Adipocyte (in vitro differentiated cells): ENCODE data around the gene PTPN12.

Source experiments
- DNase-seq: peaks from one replicate; pipeline ENCODE4 v3.0.0-alpha.2; 2015; ENCODE audit warnings: low read depth
- H3K27me3 ChIP-seq: replicated peaks from 2 replicates; pipeline ENCODE4 v1.7.0; 2013; ENCODE audit warnings: mild to moderate bottlenecking, low read length, moderate library complexity; ENCODE audit not compliant: control insufficient read depth, insufficient read depth
- H3K36me3 ChIP-seq: 2 replicates; pipeline ENCODE4 v1.7.0; 2013; ENCODE audit warnings: low read length, mild to moderate bottlenecking, moderate library complexity; ENCODE audit not compliant: control insufficient read depth, insufficient read depth, severe bottlenecking
- H3K4me1 ChIP-seq: 2 replicates; pipeline ENCODE4 v1.7.0; 2013; ENCODE audit warnings: mild to moderate bottlenecking, low read length, moderate library complexity; ENCODE audit not compliant: control insufficient read depth, insufficient read depth
- H3K4me3 ChIP-seq: 2 replicates; pipeline ENCODE4 v1.7.0; 2013; ENCODE audit warnings: mild to moderate bottlenecking, low read length, moderate library complexity
- H3K9ac ChIP-seq: 2 replicates; pipeline ENCODE4 v1.7.0; 2013; ENCODE audit warnings: mild to moderate bottlenecking, low read length, moderate library complexity
- H3K9me3 ChIP-seq: 2 replicates; pipeline ENCODE4 v1.7.0; 2013; ENCODE audit warnings: mild to moderate bottlenecking, low read length, moderate library complexity; ENCODE audit not compliant: control insufficient read depth

PTPN12 gene

DNA sequence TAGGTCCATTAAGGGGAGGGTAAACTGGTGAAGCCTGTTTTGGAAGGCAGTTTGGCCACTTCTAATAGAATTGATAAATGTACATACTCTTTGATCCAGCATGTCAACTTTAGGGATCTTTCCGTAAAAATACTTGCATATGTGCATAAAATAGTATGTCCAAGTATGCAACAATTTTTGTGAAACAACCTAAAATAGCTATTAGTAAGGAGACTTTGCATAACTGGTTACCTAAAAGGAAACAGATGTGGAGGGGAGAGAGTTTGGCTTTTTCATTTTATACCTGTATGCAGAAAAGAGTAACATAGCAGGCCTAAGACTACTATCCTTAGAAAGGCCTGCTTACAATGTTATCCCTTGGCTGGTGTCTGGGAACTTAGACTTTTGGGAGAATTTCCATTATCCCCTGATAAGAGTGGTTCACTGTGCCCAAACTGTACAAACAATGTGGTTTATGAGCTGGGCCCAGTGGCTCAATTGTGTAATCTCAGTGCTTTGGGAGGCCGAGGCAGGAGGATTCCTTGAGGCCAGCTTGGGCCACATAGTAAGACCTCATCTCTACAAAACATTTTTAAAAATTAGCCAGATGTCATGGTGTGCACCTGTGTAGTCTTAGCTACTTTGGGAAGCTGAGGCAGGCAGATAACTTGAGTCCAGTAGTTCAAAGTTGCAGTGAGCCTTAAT lies 21.3 kb downstream of the PTPN12 start:
- no peaks in the 10 kb centered on the region for H3K27me3 ChIP-seq
- no peak overlapping the region for H3K4me3 ChIP-seq
- peaks cover 5% of the 10 kb centered on the region for H3K4me1 ChIP-seq
- H3K9ac ChIP-seq: no peak overlapping the region
- DNase-seq: no peak
- no peaks in the 10 kb centered on the region for H3K9me3 ChIP-seq
- H3K36me3 ChIP-seq: peaks cover 9% of the 10 kb centered on the region

GRCh38 chr7:77561352-77561751 lies 24.3 kb downstream of the PTPN12 start:
- H3K9me3 ChIP-seq: no peaks in the 10 kb centered on the region
- H3K36me3 ChIP-seq: peaks cover 6% of the 10 kb centered on the region
- H3K9ac ChIP-seq: no peak overlapping the region
- no peak overlapping the region for H3K4me3 ChIP-seq
- no peak for DNase-seq
- peaks cover 20% of the 10 kb centered on the region for H3K4me1 ChIP-seq
- no peaks in the 10 kb centered on the region for H3K27me3 ChIP-seq

GRCh38 chr7:77563275-77563674 lies 26.2 kb downstream of the PTPN12 start:
- Histone ChIP-seq H3K4me3 (no peak overlapping the region), H3K9ac (no peak overlapping the region), H3K4me1 (peaks cover 38% of the 10 kb centered on the region), H3K9me3 (no peaks in the 10 kb centered on the region), H3K36me3 (no peaks in the 10 kb centered on the region), H3K27me3 (no peaks in the 10 kb centered on the region)
- DNase-seq: no peak

GRCh38 chr7:77565917-77566316 lies 28.8 kb downstream of the PTPN12 start:
- H3K9ac ChIP-seq: no peak overlapping the region
- no peak overlapping the region for H3K4me3 ChIP-seq
- H3K4me1 ChIP-seq: peaks cover 52% of the 10 kb centered on the region
- peaks cover 3% of the 10 kb centered on the region for H3K36me3 ChIP-seq
- H3K9me3 ChIP-seq: no peaks in the 10 kb centered on the region
- no peaks in the 10 kb centered on the region for H3K27me3 ChIP-seq
- peak; percentile 76 for DNase-seq

GRCh38 chr7:77566421-77566820 lies 29.3 kb downstream of the PTPN12 start:
- no peaks in the 10 kb centered on the region for H3K9me3 ChIP-seq
- peaks cover 57% of the 10 kb centered on the region for H3K4me1 ChIP-seq
- peaks cover 7% of the 10 kb centered on the region for H3K36me3 ChIP-seq
- no peak overlapping the region for H3K4me3 ChIP-seq
- DNase-seq: no peak
- no peaks in the 10 kb centered on the region for H3K27me3 ChIP-seq
- H3K9ac ChIP-seq: no peak overlapping the region

DNA sequence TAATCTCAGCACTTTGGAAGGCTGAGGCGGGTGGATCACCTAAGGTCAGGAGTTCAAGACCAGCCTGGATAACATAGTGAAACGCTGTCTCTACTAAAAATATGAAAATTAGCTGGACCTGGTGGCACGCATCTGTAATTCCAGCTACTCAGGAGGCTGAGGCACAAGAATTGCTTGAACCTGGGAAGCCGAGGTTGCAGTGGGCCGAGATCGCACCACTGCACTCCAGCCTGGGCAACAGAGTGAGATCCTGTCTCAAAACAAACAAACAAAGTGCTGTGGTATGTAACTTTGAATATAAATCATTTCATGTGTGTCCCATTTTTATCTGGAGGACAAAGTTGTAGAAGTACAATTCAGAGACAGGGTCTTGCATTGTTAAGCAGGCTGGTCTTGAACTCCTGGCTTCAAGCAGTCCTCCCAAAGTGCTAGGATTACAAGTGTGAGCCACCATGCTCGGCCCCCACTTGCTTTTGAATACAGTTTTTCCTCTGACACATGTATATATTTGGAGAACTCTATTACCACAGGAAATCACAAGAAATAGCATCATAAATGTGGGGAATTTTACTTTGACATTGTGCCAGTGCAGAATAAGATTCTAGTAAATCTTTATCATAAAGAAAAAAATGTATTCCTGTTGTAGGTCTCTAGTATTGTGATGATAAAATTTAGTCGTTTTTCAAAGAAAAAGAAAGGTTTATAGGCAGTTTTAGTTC lies 32.6 kb downstream of the PTPN12 start:
- Histone ChIP-seq H3K36me3 (peaks cover 38% of the 10 kb centered on the region), H3K4me1 (peaks cover 53% of the 10 kb centered on the region), H3K4me3 (peak overlapping the region; percentile 57), H3K9me3 (no peaks in the 10 kb centered on the region), H3K27me3 (no peaks in the 10 kb centered on the region), H3K9ac (peak overlapping the region; percentile 33)
- no peak for DNase-seq

- DNase-seq: peak; percentile 70
- peaks cover 44% of the 10 kb centered on the region for H3K36me3 ChIP-seq
- H3K27me3 ChIP-seq: no peaks in the 10 kb centered on the region
- H3K4me3 ChIP-seq: peak overlapping the region; percentile 57
- H3K9ac ChIP-seq: peak overlapping the region; percentile 33
- peaks cover 50% of the 10 kb centered on the region for H3K4me1 ChIP-seq
- no peaks in the 10 kb centered on the region for H3K9me3 ChIP-seq
Measured at GRCh38 chr7:77570330-77571011, 33.4 kb downstream of the PTPN12 start.

- Histone ChIP-seq H3K4me3 (no peak overlapping the region), H3K9ac (no peak overlapping the region), H3K36me3 (peaks cover 58% of the 10 kb centered on the region), H3K4me1 (peaks cover 37% of the 10 kb centered on the region), H3K27me3 (no peaks in the 10 kb centered on the region), H3K9me3 (no peaks in the 10 kb centered on the region)
- no peak for DNase-seq
Measured at GRCh38 chr7:77571801-77572200, 34.7 kb downstream of the PTPN12 start.

GRCh38 chr7:77575187-77575586 lies 38.1 kb downstream of the PTPN12 start:
- Histone ChIP-seq H3K36me3 (peaks cover 73% of the 10 kb centered on the region), H3K9me3 (no peaks in the 10 kb centered on the region), H3K9ac (no peak overlapping the region), H3K4me1 (peaks cover 23% of the 10 kb centered on the region), H3K4me3 (no peak overlapping the region), H3K27me3 (no peaks in the 10 kb centered on the region)
- DNase-seq: no peak

DNA sequence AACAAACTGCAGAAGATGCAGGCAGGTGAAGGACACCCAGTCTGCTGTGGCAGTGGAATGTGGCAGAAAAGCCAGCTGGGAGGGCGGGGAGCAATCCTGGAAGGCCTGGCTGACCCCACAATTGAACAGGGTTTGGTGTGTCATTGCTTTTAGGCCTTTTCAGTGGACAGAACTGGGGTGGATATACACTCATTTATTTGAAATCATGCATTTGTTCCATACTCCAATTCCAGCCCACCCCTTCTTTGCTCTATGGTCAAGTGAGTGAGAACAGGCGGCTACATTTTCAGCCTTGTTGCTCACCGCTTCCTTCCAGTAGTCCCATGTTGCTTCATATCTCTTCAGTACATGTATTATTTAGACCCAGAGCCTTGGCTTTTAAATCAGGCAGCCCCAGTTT lies 39.8 kb downstream of the PTPN12 start:
- Histone ChIP-seq H3K27me3 (no peaks in the 10 kb centered on the region), H3K36me3 (peaks cover 73% of the 10 kb centered on the region), H3K9ac (no peak overlapping the region), H3K4me1 (peaks cover 7% of the 10 kb centered on the region), H3K4me3 (no peak overlapping the region), H3K9me3 (no peaks in the 10 kb centered on the region)
- no peak for DNase-seq

DNA sequence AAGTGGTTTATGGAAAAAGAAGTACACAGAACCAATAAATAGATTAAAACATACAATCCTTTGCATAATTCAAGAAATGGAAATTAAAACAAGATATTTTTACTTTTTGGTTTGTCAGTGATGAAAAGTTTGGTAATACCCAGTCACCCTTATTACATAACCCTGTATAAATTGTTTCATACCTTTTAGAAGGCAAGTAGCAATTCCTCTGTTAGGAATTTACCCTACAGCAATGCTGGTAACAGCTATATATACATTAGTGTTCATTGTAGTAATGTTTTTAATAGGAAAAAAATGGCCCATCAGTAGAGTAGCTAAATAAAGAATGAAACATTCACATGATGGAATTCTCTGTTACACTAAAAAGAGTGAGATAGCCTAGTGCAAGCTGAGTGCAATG lies 42.7 kb downstream of the PTPN12 start:
- no peak for DNase-seq
- H3K9me3 ChIP-seq: no peaks in the 10 kb centered on the region
- peaks cover 58% of the 10 kb centered on the region for H3K36me3 ChIP-seq
- no peak overlapping the region for H3K4me3 ChIP-seq
- H3K4me1 ChIP-seq: peaks cover 13% of the 10 kb centered on the region
- H3K9ac ChIP-seq: no peak overlapping the region
- no peaks in the 10 kb centered on the region for H3K27me3 ChIP-seq
